ENCODE data around the gene RERE. TPM values are rescaled to one million over a fixed set of nuclear protein-coding genes. Genes with fewer than 3 reads are reported as not detected.

RERE gene
- total RNA-seq, 1 experiment from 2014 or later, result 40.6 TPM

GRCh38 chr1:8510041-8510823, 307.2 kb downstream of the RERE start:
- H3K79me2 ChIP-seq (ENCODE audit: insufficient read depth, low read length), result no peaks in the 10 kb centered on the region
- H3K36me3 ChIP-seq (ENCODE audit: control insufficient read depth in 1 of 2, insufficient read depth in 2 of 2, low read length in 2 of 2), result no peaks in the 10 kb centered on the region
- no peaks in the 10 kb centered on the region for H3K9me2 ChIP-seq (ENCODE audit: insufficient read depth)
- H3K27me3 ChIP-seq (ENCODE audit: insufficient read depth, low read length), result no peaks in the 10 kb centered on the region
- H3K4me2 ChIP-seq (ENCODE audit: low read length), result no peak overlapping the region
- TF ChIP-seq TCF7L2 (IDR thresholded peaks at IDR 0.05; ENCODE audit: borderline replicate concordance, extremely low read depth, insufficient read depth, insufficient read length) (no peak), FOSL1 (IDR thresholded peaks at IDR 0.05; ENCODE audit: low read depth) (no peak), CTCF (IDR thresholded peaks at IDR 0.05 in 2 of 3, conservative IDR thresholded peaks at IDR 0.05 in 1 of 3; ENCODE audit: borderline replicate concordance in 1 of 3, insufficient read depth in 1 of 3, low read depth in 2 of 3, low read length in 2 of 3) (no peak), POLR2AphosphoS5 (IDR thresholded peaks at IDR 0.05; ENCODE audit: low read depth, low read length) (no peak), CBX3 (IDR thresholded peaks at IDR 0.05; ENCODE audit: low read depth) (no peak), YY1 (IDR thresholded peaks at IDR 0.05; ENCODE audit: extremely low read depth, insufficient replicate concordance, low read depth, low read length) (no peak), ZNF274 (IDR thresholded peaks at IDR 0.05; ENCODE audit: low read depth, low read length) (no peak), ZBTB33 (IDR thresholded peaks at IDR 0.05; ENCODE audit: extremely low read depth, insufficient replicate concordance, low read length) (no peak), CEBPB (IDR thresholded peaks at IDR 0.05; ENCODE audit: low read depth) (no peak), REST (IDR thresholded peaks at IDR 0.05; ENCODE audit: low read depth) (no peak), POLR2A (IDR thresholded peaks at IDR 0.05; ENCODE audit: borderline replicate concordance, extremely low read depth, insufficient read depth, insufficient read length) (no peak), SP1 (IDR thresholded peaks at IDR 0.05; ENCODE audit: low read depth) (no peak), ZFX (IDR thresholded peaks at IDR 0.05) (no peak), EGR1 (IDR thresholded peaks at IDR 0.05; ENCODE audit: low read depth) (no peak), JUND (IDR thresholded peaks at IDR 0.05) (no peak), MAX (IDR thresholded peaks at IDR 0.05) (no peak)
- H4K20me1 ChIP-seq (ENCODE audit: insufficient read depth), result no peaks in the 10 kb centered on the region
- DNase-seq (ENCODE audit: low read depth, low spot score) (no peak), ATAC-seq (no peak)
- no TSS peak for BruUV-seq (replicated peaks)
- no peak overlapping the region for H3K9ac ChIP-seq (ENCODE audit: low read length)
- no peaks in the 10 kb centered on the region for H3K9me3 ChIP-seq (ENCODE audit: control insufficient read depth in 1 of 2, insufficient read depth in 1 of 2, low read depth in 1 of 2, low read length in 2 of 2)
- RAD21 ChIA-PET (ENCODE audit: low non-redundant PET in 1 of 2, low total read pairs in 2 of 2, uncharacterized antibody in 2 of 2, unreplicated experiment in 2 of 2), result no interaction called here
- H3K4me3 ChIP-seq (replicated peaks in 1 of 2; ENCODE audit: low read depth in 1 of 2, low read length in 2 of 2), result no peak overlapping the region
- H2AFZ ChIP-seq (ENCODE audit: low read depth, low read length, poor library complexity, severe bottlenecking), result no peak overlapping the region
- POLR2A ChIA-PET, result no interaction called here
- H3K4me1 ChIP-seq (ENCODE audit: control insufficient read depth in 1 of 2, insufficient read depth in 2 of 2, low read length in 2 of 2), result no peaks in the 10 kb centered on the region
- intact Hi-C loops (cut with micrococcal nuclease), result no loop called here
- no peak overlapping the region for H3K27ac ChIP-seq (ENCODE audit: low read depth, low read length)
- CTCF ChIA-PET, result no interaction called here
